ENCODE measurements around the gene MZF1. TPM values are rescaled to one million over a fixed set of nuclear protein-coding genes. Genes with fewer than 3 reads are reported as not detected.
A peak's percentile ranks its signal among the peaks of the same experiment; 100 is the strongest.

MZF1 gene
- total and polyA plus RNA-seq, 9 of the 15 experiments (the other 6 are each of a cell fraction or from before 2014, with no cell fraction given) = 0.31 to 29.3 (median 11.5) TPM

DNA sequence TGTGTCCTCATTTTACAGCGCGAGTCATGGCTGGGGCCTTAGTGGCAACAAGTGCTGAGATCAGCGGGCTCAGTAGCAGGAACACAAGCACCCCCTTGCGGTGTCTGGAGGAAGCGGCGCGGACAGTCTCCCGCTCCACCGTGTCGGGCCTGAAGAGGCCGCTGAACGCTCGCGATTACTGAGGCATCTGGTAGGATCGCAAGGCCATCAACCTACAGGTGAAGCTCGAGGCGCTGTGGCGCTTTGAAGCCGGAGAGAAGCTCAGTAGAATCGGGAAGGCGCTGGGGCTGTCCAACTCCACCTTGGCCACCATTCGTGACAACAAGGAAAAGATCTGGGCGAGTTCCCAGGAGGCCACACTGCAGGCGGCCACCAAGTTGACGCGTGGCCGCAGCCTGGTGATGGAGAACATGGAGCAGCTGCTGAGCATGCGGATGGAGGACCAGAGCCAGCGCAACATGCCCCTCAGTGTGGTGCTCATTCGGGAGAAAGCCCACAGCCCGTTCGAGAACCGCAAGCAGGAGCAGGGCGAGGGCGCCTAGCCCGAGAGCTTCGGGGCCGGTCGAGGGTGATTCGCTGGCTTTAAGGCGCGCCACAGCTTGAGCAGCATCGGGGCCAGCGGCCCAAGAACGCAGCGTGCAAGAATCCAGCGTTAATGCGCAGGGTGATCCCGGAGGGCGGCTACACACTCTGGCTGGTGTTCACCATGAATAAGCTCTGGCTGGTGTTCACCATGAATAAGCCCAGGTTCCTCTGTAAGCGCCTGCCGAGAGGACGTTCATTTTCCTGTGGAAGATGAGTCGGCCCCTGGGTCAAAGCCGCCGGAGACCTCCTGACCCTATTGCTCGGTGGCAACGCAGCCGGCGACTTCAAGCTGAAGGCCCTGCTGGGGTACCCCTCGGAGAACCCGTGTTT, 8.3 kb upstream of the MZF1 start (continued):
- no peak for TF ChIP-seq DMBX1 (CRISPR knock-in tag; IDR thresholded peaks at IDR 0.05; ENCODE audit: borderline replicate concordance)
- no peak for TF ChIP-seq RFX5 (IDR thresholded peaks at IDR 0.05; ENCODE audit: low read depth, low read length)
- no peak for TF ChIP-seq ZNF408 (CRISPR knock-in tag; IDR thresholded peaks at IDR 0.05; ENCODE audit: low read depth)
- no peak for TF ChIP-seq U2AF2 (optimal IDR thresholded peaks at IDR 0.05; ENCODE audit: low read depth, low read length)
- TF ChIP-seq, protein P1, sequence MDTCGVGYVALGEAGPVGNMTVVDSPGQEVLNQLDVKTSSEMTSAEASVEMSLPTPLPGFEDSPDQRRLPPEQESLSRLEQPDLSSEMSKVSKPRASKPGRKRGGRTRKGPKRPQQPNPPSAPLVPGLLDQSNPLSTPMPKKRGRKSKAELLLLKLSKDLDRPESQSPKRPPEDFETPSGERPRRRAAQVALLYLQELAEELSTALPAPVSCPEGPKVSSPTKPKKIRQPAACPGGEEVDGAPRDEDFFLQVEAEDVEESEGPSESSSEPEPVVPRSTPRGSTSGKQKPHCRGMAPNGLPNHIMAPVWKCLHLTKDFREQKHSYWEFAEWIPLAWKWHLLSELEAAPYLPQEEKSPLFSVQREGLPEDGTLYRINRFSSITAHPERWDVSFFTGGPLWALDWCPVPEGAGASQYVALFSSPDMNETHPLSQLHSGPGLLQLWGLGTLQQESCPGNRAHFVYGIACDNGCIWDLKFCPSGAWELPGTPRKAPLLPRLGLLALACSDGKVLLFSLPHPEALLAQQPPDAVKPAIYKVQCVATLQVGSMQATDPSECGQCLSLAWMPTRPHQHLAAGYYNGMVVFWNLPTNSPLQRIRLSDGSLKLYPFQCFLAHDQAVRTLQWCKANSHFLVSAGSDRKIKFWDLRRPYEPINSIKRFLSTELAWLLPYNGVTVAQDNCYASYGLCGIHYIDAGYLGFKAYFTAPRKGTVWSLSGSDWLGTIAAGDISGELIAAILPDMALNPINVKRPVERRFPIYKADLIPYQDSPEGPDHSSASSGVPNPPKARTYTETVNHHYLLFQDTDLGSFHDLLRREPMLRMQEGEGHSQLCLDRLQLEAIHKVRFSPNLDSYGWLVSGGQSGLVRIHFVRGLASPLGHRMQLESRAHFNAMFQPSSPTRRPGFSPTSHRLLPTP (IDR thresholded peaks at IDR 0.05; ENCODE audit: borderline replicate concordance, extremely low read depth, insufficient read length) = peak; percentile 90
- no peak for TF ChIP-seq SMARCA5 (IDR thresholded peaks at IDR 0.05)
- TF ChIP-seq FOXM1 (IDR thresholded peaks at IDR 0.05; ENCODE audit: low read depth) = no peak
- no peak for TF ChIP-seq FOXM1 (CRISPR knock-in tag; IDR thresholded peaks at IDR 0.05; ENCODE audit: low read depth)
- TF ChIP-seq MEIS2 (IDR thresholded peaks at IDR 0.05; ENCODE audit: partially characterized antibody) = no peak
- TF ChIP-seq, protein P2, sequence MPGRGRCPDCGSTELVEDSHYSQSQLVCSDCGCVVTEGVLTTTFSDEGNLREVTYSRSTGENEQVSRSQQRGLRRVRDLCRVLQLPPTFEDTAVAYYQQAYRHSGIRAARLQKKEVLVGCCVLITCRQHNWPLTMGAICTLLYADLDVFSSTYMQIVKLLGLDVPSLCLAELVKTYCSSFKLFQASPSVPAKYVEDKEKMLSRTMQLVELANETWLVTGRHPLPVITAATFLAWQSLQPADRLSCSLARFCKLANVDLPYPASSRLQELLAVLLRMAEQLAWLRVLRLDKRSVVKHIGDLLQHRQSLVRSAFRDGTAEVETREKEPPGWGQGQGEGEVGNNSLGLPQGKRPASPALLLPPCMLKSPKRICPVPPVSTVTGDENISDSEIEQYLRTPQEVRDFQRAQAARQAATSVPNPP (IDR thresholded peaks at IDR 0.05; ENCODE audit: borderline replicate concordance, insufficient read depth, insufficient read length) = no peak
- TF ChIP-seq FOSL1 (tag; conservative IDR thresholded peaks at IDR 0.05) = no peak
- no peak for TF ChIP-seq KAT2B (IDR thresholded peaks at IDR 0.05; ENCODE audit: low read depth, low read length)
- peak; percentile 80 for TF ChIP-seq KLF16 (IDR thresholded peaks at IDR 0.05)
- no peak for TF ChIP-seq POLR2H (tag; IDR thresholded peaks at IDR 0.05; ENCODE audit: low read depth)
- TF ChIP-seq RBM14 (IDR thresholded peaks at IDR 0.05; ENCODE audit: borderline replicate concordance, insufficient read depth, low read depth, low read length) = no peak
- no peak for TF ChIP-seq ZZZ3 (IDR thresholded peaks at IDR 0.05)
- TF ChIP-seq ZFX (CRISPR knock-in tag; IDR thresholded peaks at IDR 0.05) = peak; percentile 87
- no peak for TF ChIP-seq CHD4 (IDR thresholded peaks at IDR 0.05; ENCODE audit: insufficient read depth, insufficient replicate concordance, low read depth, low read length, poor library complexity, severe bottlenecking)
- peak; percentile 45; the same call in 1 of the 2 replicates for TF ChIP-seq LEF1 (IDR thresholded peaks at IDR 0.05)
- TF ChIP-seq, protein P3, sequence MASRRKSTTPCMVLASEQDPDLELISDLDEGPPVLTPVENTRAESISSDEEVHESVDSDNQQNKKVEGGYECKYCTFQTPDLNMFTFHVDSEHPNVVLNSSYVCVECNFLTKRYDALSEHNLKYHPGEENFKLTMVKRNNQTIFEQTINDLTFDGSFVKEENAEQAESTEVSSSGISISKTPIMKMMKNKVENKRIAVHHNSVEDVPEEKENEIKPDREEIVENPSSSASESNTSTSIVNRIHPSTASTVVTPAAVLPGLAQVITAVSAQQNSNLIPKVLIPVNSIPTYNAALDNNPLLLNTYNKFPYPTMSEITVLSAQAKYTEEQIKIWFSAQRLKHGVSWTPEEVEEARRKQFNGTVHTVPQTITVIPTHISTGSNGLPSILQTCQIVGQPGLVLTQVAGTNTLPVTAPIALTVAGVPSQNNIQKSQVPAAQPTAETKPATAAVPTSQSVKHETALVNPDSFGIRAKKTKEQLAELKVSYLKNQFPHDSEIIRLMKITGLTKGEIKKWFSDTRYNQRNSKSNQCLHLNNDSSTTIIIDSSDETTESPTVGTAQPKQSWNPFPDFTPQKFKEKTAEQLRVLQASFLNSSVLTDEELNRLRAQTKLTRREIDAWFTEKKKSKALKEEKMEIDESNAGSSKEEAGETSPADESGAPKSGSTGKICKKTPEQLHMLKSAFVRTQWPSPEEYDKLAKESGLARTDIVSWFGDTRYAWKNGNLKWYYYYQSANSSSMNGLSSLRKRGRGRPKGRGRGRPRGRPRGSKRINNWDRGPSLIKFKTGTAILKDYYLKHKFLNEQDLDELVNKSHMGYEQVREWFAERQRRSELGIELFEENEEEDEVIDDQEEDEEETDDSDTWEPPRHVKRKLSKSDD (conservative IDR thresholded peaks at IDR 0.05; ENCODE audit: low read length) = 0 out of 2 replicates have a peak, but pooled peaks have one; percentile 68
- no peak for TF ChIP-seq ZNF212 (CRISPR knock-in tag; IDR thresholded peaks at IDR 0.05)

All from K562 (cell line).